Raji (cell line): ENCODE results near the gene ETFDH.

Experiments used
- POLR2A ChIP-seq: IDR thresholded peaks from 2 replicates; pipeline ENCODE4 v1.6.1; 2011; ENCODE audit warnings: low read depth, low read length, control low read depth; ENCODE audit not compliant: insufficient read depth

ETFDH gene

DNA sequence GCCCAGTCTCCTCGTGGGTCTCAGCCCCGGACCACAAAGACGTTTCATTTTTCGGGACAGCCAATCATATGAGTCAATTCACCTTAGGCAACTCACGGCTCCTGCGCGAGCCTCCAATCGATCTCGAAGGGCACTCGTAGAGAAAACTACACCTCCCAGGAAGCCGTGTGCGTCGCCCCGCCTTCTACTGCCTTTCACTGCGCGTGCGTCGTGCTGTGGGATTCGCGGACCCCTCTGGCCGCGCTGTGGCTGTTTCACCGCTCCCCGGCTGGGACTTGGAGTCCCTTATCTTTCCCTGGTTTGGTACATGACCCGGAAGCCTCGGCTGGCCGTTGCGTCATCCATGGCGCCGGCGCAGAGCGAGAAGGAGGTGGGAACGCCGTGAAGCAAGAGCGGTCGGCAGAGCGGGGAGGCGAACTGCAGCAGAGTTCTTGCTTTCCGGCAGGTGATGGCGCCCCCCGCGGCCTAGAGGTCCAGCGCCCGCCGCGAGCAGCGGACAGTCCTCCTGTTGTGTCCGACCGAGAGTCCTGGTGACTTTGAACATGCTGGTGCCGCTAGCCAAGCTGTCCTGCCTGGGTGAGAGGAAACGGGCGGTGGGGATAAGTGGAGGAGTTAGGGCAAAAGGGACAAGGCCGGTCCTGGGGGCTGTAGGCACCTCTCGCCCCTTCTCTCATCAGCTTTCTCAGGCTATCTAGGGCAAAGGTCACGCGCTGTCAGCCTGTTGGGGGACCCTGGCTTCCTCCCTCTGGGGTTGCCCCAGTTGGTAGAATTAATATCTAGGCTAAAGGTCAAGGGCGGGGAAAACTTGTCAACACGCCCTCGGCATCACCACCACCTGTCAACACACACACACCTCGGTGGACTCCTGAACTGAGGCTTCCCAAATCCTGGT, at the start of gene ETFDH:
Gene ETFDH (plus strand): TSS at position 382 of the 892 bp plus-strand sequence. CDS start 161 bp downstream, at position 543.
- no peak; the same call in 1 of the 2 replicates for TF ChIP-seq POLR2A

DNA sequence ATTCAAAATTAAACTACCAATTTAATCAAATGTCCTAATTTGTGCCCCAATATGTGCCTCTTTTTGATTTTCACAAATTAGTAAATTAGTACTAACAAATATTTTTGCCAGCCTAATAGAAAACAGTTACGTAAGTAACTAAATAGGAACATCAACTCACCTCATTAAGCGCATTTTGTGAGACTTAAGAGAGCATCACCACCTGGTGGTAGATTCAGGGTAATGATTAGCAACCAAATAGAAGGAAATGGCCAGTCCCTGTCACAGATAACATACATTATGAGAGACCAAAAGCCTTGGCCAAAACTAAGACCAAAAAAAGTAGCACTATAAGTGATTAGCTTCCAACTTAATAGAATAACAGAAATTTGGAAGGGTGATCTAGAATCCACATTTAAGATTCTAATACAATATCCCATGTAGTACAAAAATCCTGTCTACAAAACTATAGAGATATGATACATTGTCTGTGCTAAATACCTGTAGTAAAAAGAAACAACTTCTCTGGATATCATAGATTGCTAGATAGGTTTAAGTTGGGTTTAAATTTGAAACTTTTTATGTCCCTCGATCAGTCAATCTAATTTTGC, 47.1 kb upstream of the ETFDH start:
- no peak for TF ChIP-seq POLR2A

GRCh38 chr4:158625544-158625943, 46.6 kb upstream of the ETFDH start:
- TF ChIP-seq POLR2A = no peak

DNA sequence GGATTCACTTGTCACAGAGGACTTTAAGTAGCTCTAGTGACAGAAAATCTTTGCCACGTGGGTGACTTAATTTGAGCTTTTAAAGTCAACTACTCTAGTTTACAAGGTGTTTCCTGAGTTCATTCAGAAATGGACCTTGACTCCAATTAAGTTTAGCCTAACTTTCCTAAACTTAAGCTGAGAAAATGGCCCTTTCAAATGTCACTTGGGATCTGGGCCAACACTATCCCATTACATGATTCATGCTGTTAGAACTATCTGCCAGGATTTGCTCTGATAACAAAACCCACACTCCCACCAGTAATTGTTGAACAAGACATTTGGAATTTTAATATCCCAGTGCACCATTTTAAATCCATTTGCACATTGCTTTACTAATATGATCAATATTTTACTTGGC, 41.2 kb upstream of the ETFDH start:
- no peak for TF ChIP-seq POLR2A

DNA sequence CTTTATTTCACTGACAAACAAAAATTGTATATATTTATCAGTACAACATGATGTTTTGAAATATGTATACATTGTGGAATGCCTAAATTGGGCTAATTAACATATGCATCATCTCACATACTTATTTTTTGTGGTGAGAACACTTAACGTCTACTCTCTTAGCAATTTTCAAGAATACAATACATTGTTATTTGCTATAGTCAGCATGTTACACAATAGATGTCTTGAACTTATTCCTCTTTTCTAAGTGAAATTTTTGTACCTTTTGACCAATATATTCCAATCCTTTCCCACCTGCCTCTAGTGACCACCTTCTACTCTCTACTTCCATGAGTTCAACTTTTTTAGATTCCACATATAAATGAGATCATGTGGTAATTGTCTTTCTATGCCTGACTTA, 35.5 kb upstream of the ETFDH start:
- no peak for TF ChIP-seq POLR2A

DNA sequence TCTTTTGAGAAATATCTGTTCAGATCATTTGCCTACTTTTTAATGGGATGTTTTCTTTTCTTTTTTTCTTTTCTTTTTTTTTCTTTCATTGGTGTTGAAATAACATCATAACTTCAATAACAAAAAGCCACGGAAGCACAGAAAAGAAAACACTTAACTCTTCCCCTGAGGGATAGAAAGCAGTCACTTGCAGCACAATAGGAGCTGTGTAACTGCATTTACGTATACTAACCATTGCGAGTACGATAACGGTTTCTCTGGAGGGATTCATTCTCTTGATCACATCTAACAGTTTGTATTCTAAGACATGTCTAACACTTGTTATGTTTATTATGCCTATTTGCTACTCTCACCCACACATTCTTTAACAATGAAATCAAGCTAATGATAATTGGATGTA, 27.7 kb upstream of the ETFDH start:
- TF ChIP-seq POLR2A = no peak

GRCh38 chr4:158644760-158645159, 27.3 kb upstream of the ETFDH start:
- no peak for TF ChIP-seq POLR2A

- TF ChIP-seq POLR2A = no peak
Observed at GRCh38 chr4:158649111-158649680, 22.9 kb upstream of the ETFDH start.

DNA sequence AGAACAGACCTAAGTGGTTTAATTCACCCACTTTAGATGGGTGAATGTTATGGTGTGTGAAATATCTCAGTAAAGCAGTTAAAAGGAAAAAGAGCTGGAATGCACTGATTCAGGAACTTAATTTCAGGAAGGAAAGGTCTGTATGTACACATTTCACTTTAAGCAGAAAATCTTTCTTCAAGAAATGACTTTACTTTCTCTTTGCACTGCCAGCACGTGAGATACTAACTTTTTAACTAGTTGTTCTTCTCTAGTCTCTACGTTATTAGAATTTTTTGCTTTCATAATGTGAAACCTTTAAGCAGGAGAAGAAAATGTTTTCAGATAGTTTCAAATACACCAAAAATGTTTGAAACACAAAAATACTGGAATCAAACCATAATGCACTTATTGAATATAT, 19.2 kb upstream of the ETFDH start:
- TF ChIP-seq POLR2A = no peak

GRCh38 chr4:158656439-158656838, 15.7 kb upstream of the ETFDH start:
- TF ChIP-seq POLR2A = no peak

- TF ChIP-seq POLR2A = no peak
Observed at GRCh38 chr4:158657291-158657690, 14.8 kb upstream of the ETFDH start.

DNA sequence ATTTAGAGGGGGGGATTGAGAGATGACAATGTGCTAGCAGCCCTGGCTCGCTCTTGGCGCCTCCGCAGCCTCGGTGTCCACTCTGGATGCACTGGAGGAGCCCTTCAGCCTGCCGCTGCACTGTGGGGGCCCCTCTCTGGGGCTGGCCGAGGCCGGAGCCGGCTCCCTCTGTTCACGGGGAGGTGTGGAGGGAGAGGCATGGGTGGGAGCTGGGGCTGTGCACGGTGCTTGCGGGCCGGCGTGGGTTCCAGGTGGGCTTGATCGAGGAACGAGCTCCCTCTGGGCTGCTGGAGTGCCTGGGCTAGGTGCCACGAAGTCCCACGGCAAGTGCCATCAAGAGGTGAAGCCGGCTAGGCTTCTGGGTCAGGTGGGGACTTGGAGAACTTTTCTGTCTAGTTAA, 7.3 kb upstream of the ETFDH start:
- TF ChIP-seq POLR2A = no peak

DNA sequence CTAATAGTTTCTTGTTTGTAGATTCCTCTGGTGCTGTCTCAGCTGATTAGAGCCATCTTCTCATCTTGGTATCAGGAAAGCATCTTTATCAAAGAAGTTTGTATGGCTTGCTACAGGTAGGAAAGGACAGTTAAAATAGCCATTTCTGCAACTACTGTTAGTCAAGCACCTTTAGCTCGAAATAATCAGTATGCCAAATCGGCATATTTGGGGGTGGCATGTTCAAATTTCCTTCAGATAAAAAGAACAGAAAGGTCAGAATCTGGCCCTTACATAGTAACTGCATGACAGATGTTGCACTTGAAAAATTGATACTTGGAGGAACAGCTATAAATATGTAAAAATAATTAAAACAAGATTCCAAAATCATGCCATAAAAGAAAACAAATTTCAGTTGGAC, 5.2 kb upstream of the ETFDH start:
- no peak for TF ChIP-seq POLR2A

DNA sequence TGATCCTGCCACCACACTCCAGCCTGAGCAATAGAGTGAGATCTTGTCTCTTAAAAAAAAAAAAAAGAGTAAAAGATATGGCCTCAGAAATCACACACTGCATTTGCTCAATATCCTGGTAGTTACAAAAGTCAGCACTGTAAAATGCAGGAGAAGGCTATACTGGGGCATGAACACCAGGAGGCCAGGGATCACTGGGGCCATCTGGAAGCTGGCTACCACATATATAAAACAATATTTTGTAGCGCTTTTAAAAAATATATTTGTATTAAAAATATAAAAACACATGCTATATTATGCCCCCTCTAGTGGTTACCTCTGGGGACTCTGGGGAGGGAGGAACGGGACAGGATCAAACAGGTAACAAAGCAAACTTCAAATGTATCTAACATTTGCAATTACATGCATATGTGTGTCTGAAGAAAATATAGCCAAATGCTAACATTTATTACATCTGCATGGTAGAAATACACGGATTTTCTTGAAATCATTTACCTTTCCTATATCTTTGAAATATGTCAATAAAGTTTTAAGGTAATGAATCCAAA, 4.4 kb upstream of the ETFDH start:
- TF ChIP-seq POLR2A = no peak

- no peak for TF ChIP-seq POLR2A
Observed at GRCh38 chr4:158669310-158669709, 2.8 kb upstream of the ETFDH start.
